ENCODE measurements around the gene PPP2R2C.
A peak's percentile ranks its signal among the peaks of the same experiment; 100 is the strongest.

The PPP2R2C gene

DNA sequence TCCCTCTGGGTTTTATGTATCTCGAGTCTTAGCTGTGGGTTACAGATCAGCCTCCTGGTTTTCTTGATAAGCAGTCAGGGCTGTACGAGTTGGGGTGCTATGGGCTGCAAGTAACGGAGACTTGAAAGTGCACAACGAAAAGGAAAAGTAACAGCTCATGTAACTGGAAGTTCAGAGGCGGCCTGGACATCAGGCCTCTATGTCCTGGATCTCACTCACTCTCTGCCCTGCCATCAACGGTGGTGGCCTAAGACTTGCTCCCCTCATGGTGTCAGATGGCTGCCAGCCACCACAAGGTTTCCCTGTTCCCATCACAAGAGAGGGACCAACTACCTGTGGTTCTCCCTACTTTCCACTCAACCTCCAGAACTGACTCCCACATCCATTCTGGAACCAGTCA is 4.8 kb downstream of the PPP2R2C start:
- DNase-seq = no peak

DNA sequence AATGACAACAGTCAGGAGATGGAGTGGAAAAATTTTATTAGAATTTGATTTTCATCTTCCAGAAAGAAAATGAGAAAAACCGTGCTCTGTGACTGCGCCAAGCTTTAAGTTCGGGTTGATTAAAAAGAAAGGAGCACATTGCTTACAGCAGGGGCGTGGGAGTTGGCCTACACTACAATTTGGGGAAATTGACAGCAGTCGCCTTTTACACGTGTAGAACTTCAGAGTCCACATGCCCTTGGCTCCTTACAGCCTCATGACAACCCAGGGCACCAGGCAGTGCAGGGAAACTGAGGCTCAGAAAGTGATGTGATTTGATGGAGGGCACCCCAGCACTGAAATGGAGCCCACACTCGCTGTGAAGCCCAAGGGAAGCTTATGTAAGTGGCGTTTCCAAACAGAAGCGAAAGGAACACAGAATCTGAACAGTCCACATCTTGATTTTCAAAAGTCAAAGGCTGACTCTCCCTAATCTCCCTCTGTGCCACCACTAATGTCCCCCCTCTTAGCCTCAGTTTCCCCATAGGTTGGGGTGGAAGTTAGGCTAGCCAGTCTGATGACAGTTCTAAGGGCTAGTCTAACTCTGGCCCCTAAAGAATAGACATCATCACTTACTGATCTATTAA is 5.5 kb downstream of the PPP2R2C start:
- DNase-seq = no peak

DNA sequence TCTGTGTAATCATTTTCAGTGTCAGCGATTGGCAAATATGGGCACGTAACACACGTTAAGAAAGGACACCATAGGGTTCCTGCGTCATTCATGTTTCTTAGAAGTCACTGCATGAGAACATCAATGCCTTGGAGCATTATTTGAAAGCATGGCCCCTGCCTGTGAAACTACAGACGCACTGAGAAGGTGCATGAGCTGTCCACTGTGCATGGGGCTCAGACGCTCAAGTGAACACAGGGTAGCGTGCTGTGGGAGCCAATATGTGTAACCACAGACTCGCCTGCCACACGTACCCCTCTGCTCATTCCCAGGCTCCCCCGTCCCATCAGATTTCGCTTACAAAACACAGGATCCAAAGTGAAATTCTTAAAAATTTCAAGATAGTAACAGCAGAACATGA is 6.5 kb downstream of the PPP2R2C start:
- DNase-seq = no peak

- no peak for DNase-seq
Observed at GRCh38 chr4:6464842-6465588, 7.4 kb downstream of the PPP2R2C start.

DNA sequence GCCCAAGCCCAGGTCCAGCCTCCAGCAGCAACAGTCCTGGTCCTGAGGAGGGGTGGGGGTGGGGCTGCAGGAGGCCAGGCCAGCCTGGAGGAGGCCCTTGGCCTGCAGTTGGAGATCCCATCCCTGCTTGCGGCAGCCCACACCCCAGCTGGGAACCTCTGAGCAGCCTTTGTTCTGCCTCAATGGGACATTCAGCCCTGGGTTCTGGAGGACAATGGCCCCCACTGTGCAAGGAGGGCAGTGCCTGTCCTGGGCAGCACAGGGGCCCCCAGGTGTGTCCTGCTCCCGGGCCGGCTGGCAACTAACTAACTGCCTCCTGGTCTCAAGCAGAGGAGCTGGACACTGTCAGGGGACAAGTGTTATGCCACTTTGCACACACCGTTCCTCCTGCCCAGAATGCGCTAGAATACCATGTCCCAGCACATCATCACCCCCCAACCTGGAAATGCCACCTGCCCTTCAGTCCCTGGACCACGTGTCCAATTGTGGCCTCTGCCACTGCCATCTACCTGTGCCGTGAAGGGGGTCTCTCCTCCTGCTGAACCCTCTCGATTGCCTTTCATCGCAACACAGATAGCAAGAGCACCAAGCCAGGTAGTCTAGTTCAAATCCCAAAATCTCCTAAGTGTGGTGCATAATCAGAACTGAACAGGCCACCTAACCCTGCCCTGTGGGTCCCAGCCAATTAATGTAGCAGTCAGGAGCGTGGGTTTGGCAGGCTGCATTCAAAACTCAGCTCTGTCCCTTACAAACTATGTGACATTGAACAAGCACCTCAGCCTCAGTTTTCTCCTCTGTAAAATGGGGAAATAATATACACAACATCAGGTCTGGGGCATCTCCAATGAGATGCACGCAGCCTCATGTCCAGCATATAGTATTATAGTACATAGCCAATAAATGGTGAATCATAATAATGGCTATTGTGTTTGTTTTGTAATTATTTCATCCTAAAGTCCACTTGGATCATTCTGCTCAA is 8.8 kb downstream of the PPP2R2C start:
- no peak for DNase-seq

GRCh38 chr4:6461301-6462165 is 10.9 kb downstream of the PPP2R2C start:
- DNase-seq = no peak

DNA sequence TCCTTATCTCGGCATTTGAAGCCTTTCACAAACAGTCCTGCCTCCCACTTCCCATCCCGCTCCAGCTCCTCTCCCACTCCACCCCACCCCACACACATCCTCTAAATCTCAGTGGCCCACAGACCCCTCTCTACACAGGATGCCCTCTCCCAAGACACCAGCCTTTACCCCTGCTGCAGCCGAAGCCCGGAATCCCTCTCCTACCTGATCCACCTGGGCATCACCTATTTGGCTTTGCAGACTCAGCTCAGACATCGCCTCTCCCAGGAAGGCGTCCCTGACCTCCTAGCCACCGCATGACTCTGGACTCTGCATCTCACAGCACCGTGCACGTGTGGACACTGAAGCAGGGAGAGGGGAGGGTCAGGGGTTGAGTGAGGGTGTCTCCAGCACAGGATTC is 11.5 kb downstream of the PPP2R2C start:
- no peak for DNase-seq

DNA sequence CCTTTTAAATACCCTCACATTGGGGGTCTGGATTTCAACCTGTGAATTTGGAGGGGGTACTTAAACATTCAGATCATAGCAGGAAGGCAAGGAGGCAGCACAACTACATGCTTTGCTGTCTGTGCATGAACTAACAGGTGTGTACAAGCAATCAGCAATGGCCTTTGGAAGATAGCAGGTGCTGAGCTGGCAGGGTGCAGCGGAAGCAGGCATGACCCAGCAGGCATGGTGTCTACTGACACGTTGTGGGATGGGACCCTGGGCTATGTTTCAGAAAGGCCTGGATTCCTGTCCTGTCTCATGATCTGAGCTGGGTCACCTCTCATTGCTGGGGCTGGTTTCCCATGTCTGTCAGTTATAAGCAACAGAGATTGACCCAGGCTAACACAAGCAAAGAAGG is 13.9 kb downstream of the PPP2R2C start:
- no peak for DNase-seq

- DNase-seq = no peak
Observed at GRCh38 chr4:6456450-6456849, 16.0 kb downstream of the PPP2R2C start.

GRCh38 chr4:6454112-6454910 is 18.1 kb downstream of the PPP2R2C start:
- DNase-seq = no peak

- peak; percentile 83 for DNase-seq
Observed at GRCh38 chr4:6453688-6453990, 18.8 kb downstream of the PPP2R2C start.

GRCh38 chr4:6452897-6453687 is 19.3 kb downstream of the PPP2R2C start:
- no peak for DNase-seq

- DNase-seq = no peak
Observed at GRCh38 chr4:6452116-6452896, 20.1 kb downstream of the PPP2R2C start.

- no peak for DNase-seq
Observed at GRCh38 chr4:6451309-6451708, 21.1 kb downstream of the PPP2R2C start.

DNA sequence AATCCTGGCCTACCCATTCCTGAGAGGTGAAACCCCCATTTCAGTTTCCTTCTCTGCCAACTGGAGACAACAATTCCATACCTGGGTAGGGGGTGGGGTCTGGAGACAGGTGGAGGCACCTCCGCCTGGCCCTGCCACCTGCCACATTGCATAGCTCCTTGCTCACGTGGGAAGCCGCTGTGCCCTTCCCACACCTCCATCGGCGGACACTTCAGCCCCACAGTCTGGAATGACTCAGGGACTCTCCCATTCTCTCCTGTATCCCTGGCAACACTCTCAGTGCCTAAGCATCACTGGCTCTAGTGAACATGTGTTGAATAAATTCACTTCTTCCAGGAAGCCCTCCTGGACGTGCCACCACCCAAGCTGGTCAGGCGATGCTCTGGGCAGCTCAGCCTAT is 21.7 kb downstream of the PPP2R2C start:
- DNase-seq = no peak

- no peak for DNase-seq
Observed at GRCh38 chr4:6449746-6450369, 22.6 kb downstream of the PPP2R2C start.

DNA sequence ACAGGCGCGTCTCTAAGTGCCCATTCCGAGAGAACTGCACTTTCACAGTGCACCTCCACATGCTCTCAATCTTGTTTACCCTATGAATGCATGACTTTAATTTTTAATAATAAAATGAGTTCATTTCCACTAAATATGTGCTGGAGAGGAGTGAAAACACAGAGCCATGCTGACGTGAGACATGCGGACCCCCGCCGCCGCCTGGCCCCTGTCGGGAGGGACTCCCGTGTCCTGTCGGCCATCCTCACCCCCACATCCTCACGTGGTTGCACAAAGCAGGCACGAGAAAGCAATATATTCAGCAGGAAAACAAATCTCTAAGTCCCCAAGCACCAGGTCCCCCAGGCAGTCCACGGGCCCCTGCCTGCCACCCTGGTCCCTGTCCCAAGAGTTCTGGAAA is 23.1 kb downstream of the PPP2R2C start:
- no peak for DNase-seq

DNA sequence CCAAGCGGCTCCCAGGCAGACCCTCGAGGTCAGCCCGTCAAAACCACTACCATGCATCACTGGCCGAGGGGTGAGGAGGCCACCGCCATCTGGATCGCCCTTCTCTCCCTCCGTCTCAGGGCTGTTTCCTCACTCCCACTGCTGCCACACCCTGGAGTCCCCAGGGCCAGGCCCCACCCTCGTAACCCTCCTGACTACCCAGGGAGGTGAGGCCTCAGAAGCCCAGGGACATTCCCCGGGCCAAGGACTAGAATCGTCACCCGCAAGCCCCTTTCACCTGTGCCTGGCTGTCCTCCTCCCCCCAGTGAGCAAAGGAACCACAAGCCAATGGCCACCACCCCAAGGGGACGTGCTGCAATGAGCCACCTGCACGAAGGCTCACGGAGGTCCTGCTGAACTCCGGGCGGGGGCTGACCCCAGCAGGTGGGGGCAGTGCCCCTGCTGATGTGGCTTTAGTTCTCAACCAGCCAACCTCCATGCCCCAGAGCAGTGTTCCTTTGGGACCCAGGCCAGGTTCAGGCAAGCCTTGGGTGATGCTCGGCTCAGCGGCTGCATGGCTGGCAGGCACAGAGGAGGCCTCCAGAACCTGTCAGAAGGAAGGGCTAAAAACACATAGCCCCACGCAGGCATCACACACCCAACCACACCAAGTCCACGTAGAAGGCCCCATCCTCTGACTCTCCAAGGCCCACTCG is 23.8 kb downstream of the PPP2R2C start:
- no peak for DNase-seq

- DNase-seq = no peak
Observed at GRCh38 chr4:6447672-6448171, 24.7 kb downstream of the PPP2R2C start.
